Astrocyte of the cerebellum (primary cell): ENCODE results near the gene DHX38.

Source experiments
- DNase-seq: peaks from one replicate; pipeline ENCODE4 v3.0.0-alpha.2; 2011; ENCODE audit warnings: low read depth
- H3K4me3 ChIP-seq: 2 replicates; pipeline ENCODE4 v1.5.1; 2011; ENCODE audit warnings: mild to moderate bottlenecking, low read depth, low read length, moderate library complexity
- CTCF ChIP-seq: IDR thresholded peaks from 2 replicates; pipeline ENCODE4 v1.5.1; 2012; ENCODE audit warnings: low read length, low read depth, moderate library complexity, mild to moderate bottlenecking; ENCODE audit errors: missing control alignments
- in situ Hi-C: cut with HindIII; loops from 2 replicates; pipeline ENCODE4 v1.10.0; 2017; ENCODE audit warnings: low sequenced_read_pairs

Gene DHX38

GRCh38 chr16:72162105-72162692, 68.6 kb downstream of the DHX38 start:
- in situ Hi-C loops = no loop called here
- no peak for DNase-seq
- no peak for TF ChIP-seq CTCF
- H3K4me3 ChIP-seq = no peak overlapping the region
